Measurements from ENCODE around the gene UBE2E1.

The UBE2E1 gene

DNA sequence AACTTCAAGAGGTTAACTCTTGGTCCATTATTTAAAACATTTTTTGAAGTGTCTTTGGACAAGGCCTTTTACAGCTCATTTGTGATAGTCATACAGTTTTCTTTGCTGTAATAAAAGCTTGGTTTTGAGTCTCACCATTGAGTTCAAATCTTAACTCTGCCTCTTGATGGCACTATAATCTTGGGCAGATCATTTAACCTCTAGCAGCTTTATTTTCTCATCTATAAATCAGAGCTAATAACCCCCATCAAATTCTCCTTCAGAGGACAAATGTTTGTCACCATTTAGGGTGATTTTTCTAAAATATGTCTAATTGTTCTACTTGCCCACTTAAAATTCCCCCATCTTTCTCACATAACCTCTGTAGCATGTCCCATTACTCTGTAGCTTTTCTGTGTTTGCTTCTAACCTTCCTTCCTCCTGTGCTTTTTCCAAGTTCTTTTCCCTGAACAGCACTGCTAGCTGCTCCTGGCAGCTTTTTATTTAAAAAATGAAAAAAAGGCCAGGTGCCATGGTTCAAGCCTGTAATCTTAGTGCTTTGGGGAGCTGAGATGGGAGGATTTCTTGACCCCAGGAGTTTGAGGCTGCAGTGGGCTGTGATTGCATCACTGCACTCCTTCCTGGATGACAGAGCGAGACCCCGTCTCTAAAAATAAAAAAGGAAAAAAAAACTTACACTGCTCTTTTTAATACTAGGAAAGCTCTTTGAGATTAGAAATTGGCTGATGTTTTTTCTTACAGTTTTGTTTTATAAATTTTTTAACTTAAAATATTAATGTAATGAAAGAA, 28.5 kb downstream of the UBE2E1 start:
- H3K36me3 ChIP-seq (ENCODE audit: insufficient read depth, low read length) = no peaks in the 10 kb centered on the region
- H3K27ac ChIP-seq (ENCODE audit: low read depth, low read length, poor library complexity, severe bottlenecking) = no peak overlapping the region
- no peaks in the 10 kb centered on the region for H3F3A ChIP-seq (ENCODE audit: insufficient read depth, low read length)
- H3K4me1 ChIP-seq (ENCODE audit: insufficient read depth, low read length, severe bottlenecking) = peaks cover 34% of the 10 kb centered on the region
- H3K27me3 ChIP-seq (ENCODE audit: insufficient read depth, low read length) = no peaks in the 10 kb centered on the region
- H3K4me2 ChIP-seq (ENCODE audit: low read length) = no peak overlapping the region
- TF ChIP-seq CTCF (IDR thresholded peaks at IDR 0.05; ENCODE audit: low read length) (peak; percentile 55), EZH2 (IDR thresholded peaks at IDR 0.05; ENCODE audit: borderline replicate concordance, low read length) (no peak)
- H3K9me2 ChIP-seq (ENCODE audit: low read depth, low read length) = no peaks in the 10 kb centered on the region
- no peak overlapping the region for H2AFZ ChIP-seq (ENCODE audit: low read length)
- H3K4me3 ChIP-seq (ENCODE audit: low read depth, low read length, poor library complexity, severe bottlenecking) = no peak overlapping the region
- H4K20me1 ChIP-seq (ENCODE audit: insufficient read depth, low read length) = no peaks in the 10 kb centered on the region
- peaks cover 9% of the 10 kb centered on the region for H3K79me2 ChIP-seq (ENCODE audit: insufficient read depth, low read length)
- no peak overlapping the region for H3K9ac ChIP-seq (ENCODE audit: low read length)
- no peaks in the 10 kb centered on the region for H3K9me3 ChIP-seq (ENCODE audit: low read length)

DNA sequence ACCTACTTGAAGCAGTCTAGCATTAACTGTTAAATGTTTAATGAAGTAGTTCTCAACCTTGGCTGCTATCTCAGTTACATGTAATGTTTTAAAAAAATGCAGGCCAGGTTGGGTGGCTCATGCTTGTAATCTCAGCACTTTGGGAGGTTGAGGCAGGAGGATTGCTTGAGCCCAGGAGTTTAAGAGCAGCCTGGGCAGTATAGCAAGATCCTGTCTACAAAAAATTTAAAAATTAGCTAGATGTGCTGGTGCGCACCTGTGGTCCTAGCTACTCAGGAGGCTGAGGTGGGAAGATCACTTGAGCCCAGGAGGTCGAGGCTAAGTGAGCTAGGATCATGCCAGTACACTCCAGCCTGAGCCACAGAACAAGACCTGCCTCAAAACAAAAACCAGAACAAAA, 29.3 kb downstream of the UBE2E1 start:
- Histone ChIP-seq H3K9me2 (ENCODE audit: low read depth, low read length) (no peaks in the 10 kb centered on the region), H2AFZ (ENCODE audit: low read length) (no peak overlapping the region), H3K27me3 (ENCODE audit: insufficient read depth, low read length) (no peaks in the 10 kb centered on the region), H3K79me2 (ENCODE audit: insufficient read depth, low read length) (peaks cover 15% of the 10 kb centered on the region), H3F3A (ENCODE audit: insufficient read depth, low read length) (no peaks in the 10 kb centered on the region), H3K4me3 (ENCODE audit: low read depth, low read length, poor library complexity, severe bottlenecking) (no peak overlapping the region), H3K27ac (ENCODE audit: low read depth, low read length, poor library complexity, severe bottlenecking) (no peak overlapping the region), H4K20me1 (ENCODE audit: insufficient read depth, low read length) (0 out of 2 replicates have a peak, but pooled peaks cover 3% of the 10 kb centered on the region), H3K9ac (ENCODE audit: low read length) (no peak overlapping the region), H3K4me2 (ENCODE audit: low read length) (no peak overlapping the region), H3K36me3 (ENCODE audit: insufficient read depth, low read length) (no peaks in the 10 kb centered on the region), H3K9me3 (ENCODE audit: low read length) (no peaks in the 10 kb centered on the region), H3K4me1 (ENCODE audit: insufficient read depth, low read length, severe bottlenecking) (peaks cover 26% of the 10 kb centered on the region)
- TF ChIP-seq CTCF (IDR thresholded peaks at IDR 0.05; ENCODE audit: low read length) (no peak), EZH2 (IDR thresholded peaks at IDR 0.05; ENCODE audit: borderline replicate concordance, low read length) (no peak)

DNA sequence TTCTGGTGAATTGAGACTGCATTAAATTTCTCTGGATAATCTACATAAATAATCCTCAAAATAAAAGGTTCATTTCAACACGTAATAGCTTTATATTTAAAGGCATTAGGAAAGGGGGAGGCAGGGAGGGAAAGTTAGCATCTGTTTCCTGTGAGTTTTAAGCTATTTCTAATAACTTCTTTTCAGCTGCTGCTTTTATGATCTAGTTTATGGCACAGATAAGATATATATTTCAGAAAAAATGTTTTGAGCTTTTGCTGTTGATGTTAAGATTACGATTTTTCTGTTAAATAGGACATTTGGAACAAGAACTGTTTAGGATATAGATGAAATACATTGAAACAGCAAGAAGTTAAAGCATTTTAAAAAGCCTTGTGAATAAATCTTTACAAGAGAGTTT, 30.0 kb downstream of the UBE2E1 start:
- no peaks in the 10 kb centered on the region for H3K36me3 ChIP-seq (ENCODE audit: insufficient read depth, low read length)
- no peak for TF ChIP-seq EZH2 (IDR thresholded peaks at IDR 0.05; ENCODE audit: borderline replicate concordance, low read length)
- TF ChIP-seq CTCF (IDR thresholded peaks at IDR 0.05; ENCODE audit: low read length) = no peak
- no peak overlapping the region for H3K4me2 ChIP-seq (ENCODE audit: low read length)
- peaks cover 19% of the 10 kb centered on the region for H3K4me1 ChIP-seq (ENCODE audit: insufficient read depth, low read length, severe bottlenecking)
- H3K9ac ChIP-seq (ENCODE audit: low read length) = no peak overlapping the region
- no peaks in the 10 kb centered on the region for H3K9me3 ChIP-seq (ENCODE audit: low read length)
- no peak overlapping the region for H2AFZ ChIP-seq (ENCODE audit: low read length)
- peaks cover 22% of the 10 kb centered on the region for H3K79me2 ChIP-seq (ENCODE audit: insufficient read depth, low read length)
- H3K9me2 ChIP-seq (ENCODE audit: low read depth, low read length) = no peaks in the 10 kb centered on the region
- no peaks in the 10 kb centered on the region for H3K27me3 ChIP-seq (ENCODE audit: insufficient read depth, low read length)
- no peak overlapping the region for H3K4me3 ChIP-seq (ENCODE audit: low read depth, low read length, poor library complexity, severe bottlenecking)
- H4K20me1 ChIP-seq (ENCODE audit: insufficient read depth, low read length) = 0 out of 2 replicates have a peak, but pooled peaks cover 3% of the 10 kb centered on the region
- H3F3A ChIP-seq (ENCODE audit: insufficient read depth, low read length) = no peaks in the 10 kb centered on the region
- no peak overlapping the region for H3K27ac ChIP-seq (ENCODE audit: low read depth, low read length, poor library complexity, severe bottlenecking)
